Skin of body (tissue), 2 donors: ENCODE results near the gene CASZ1. TPM values are rescaled to one million over a fixed set of nuclear protein-coding genes. Genes with fewer than 3 reads are reported as not detected.

Experiments
- small RNA-seq: library from RNA; depleted of rRNA; stranded (forward); fragments of <200 nt; gene quantifications from one replicate; pipeline ENCODE3, GENCODE V24; 2014; ENCODE audit warnings: low replicate concordance
- total RNA-seq: library from RNA; depleted of rRNA; stranded (reverse); fragments of >200 nt; gene quantifications from one replicate; pipeline ENCODE4 v1.2.3, GENCODE V29; 2014

Gene CASZ1
- total RNA-seq, 1 donor from 2014 or later = 34.0 TPM

Small RNA genes within 50 kb of the gene (small RNA-seq; reads per million reads assigned to genes)
- not detected for gene RN7SL614P

Other genes starting within 250 kb of the CASZ1 start
- gene TARDBP, start 216.0 kb upstream of the CASZ1 start, total RNA-seq = 129 TPM